Activated CD8-positive, alpha-beta T cell treated with anti-CD3 and anti-CD28 coated beads, Interleukin-2, amount 10 ng/mL, durations not matched to agents 7 days and 5 days (primary cell): ENCODE data around the gene PPOX. TPM values are rescaled to one million over a fixed set of nuclear protein-coding genes. Genes with fewer than 3 reads are reported as not detected.
A peak's percentile ranks its signal among the peaks of the same experiment; 100 is the strongest.

Experiments
- ATAC-seq: fragments of 150-1000 bp; cut with Tn5 transposase; one replicate; pipeline ENCODE4 v1.10.0; 2021; ENCODE audit warnings: moderate library complexity
- CTCF ChIA-PET: fragments of 350-600 bp; sonication (Branson Sonifier 250); formaldehyde crosslinking; loops from one replicate; lab custom pipeline; 2021; ENCODE audit warnings: antibody characterized with exemption; lab: Charles Lee
- POLR2A ChIA-PET: fragments of 350-600 bp; sonication (Branson Sonifier 250); formaldehyde crosslinking; loops from one replicate; lab custom pipeline; 2021; ENCODE audit warnings: antibody characterized with exemption; lab: Charles Lee
- DNase-seq: peaks from one replicate; pipeline ENCODE4 v3.0.0-alpha.2; 2020
- H3K27ac Mint-ChIP-seq: one replicate; pipeline ENCODE4 v1.8.0; 2021; ENCODE audit warnings: mild to moderate bottlenecking, mixed read lengths
- H3K27me3 Mint-ChIP-seq: one replicate; pipeline ENCODE4 v1.8.0; 2021; ENCODE audit warnings: low read depth, mixed read lengths
- H3K36me3 Mint-ChIP-seq: one replicate; pipeline ENCODE4 v1.8.0; 2021; ENCODE audit warnings: low read depth, mixed read lengths
- H3K4me1 Mint-ChIP-seq: one replicate; pipeline ENCODE4 v1.8.0; 2021; ENCODE audit warnings: low read depth, mixed read lengths
- H3K4me3 Mint-ChIP-seq: one replicate; pipeline ENCODE4 v1.8.0; 2021; ENCODE audit warnings: mild to moderate bottlenecking, mixed read lengths
- H3K9me3 Mint-ChIP-seq: one replicate; pipeline ENCODE4 v1.8.0; 2022; ENCODE audit warnings: mixed read lengths; ENCODE audit not compliant: insufficient read depth
- total RNA-seq, 2 experiments: library from RNA; stranded (reverse); gene quantifications; one replicate each; pipeline ENCODE4 v1.2.3, GENCODE V29; 2021

Gene PPOX
- total RNA-seq, 2 experiments from 2014 or later: 37.7 to 38.5 TPM

- DNase-seq (peak; percentile 84), ATAC-seq (peak; percentile 89)
- no peaks in the 10 kb centered on the region for H3K9me3 Mint-ChIP-seq
- H3K4me1 Mint-ChIP-seq: peaks cover 48% of the 10 kb centered on the region
- ChIA-PET CTCF (interaction anchor here (0.7 to 18.1 kb wide), 12 partner anchors 8 to 173 kb away, joined by 3 to 331 read pairs (median 8); partner anchors contain the start of genes APOA2, FCER1G, NDUFS2 and PPOX), POLR2A (interaction anchor here (1.0 to 3.2 kb wide), 2 partner anchors 8 to 96 kb away, joined by 3 to 24 read pairs; partner anchors contain the start of gene NDUFS2)
- no peak overlapping the region for H3K4me3 Mint-ChIP-seq
- H3K27ac Mint-ChIP-seq: peak overlapping the region; percentile 57
- peaks cover 73% of the 10 kb centered on the region for H3K36me3 Mint-ChIP-seq
- no peaks in the 10 kb centered on the region for H3K27me3 Mint-ChIP-seq
Observed at GRCh38 chr1:161209790-161210409, 43.7 kb downstream of the PPOX start.

- peaks cover 57% of the 10 kb centered on the region for H3K4me1 Mint-ChIP-seq
- no peaks in the 10 kb centered on the region for H3K9me3 Mint-ChIP-seq
- no peaks in the 10 kb centered on the region for H3K27me3 Mint-ChIP-seq
- ATAC-seq (no peak), DNase-seq (no peak)
- ChIA-PET POLR2A (no interaction called here), CTCF (interaction anchor here (3.1 to 17.9 kb wide), 2 partner anchors 9 to 12 kb away, joined by 48 to 331 read pairs; partner anchors contain the start of genes ADAMTS4, NDUFS2 and TOMM40L)
- no peak overlapping the region for H3K4me3 Mint-ChIP-seq
- H3K27ac Mint-ChIP-seq: peak overlapping the region; percentile 8
- H3K36me3 Mint-ChIP-seq: peaks cover 49% of the 10 kb centered on the region
Observed at GRCh38 chr1:161214369-161214768, 48.1 kb downstream of the PPOX start.

- ChIA-PET CTCF (interaction anchor here (1.0 to 17.9 kb wide), 4 partner anchors 10 to 167 kb away, joined by 3 to 331 read pairs (median 29); partner anchors contain the start of genes ADAMTS4, NDUFS2 and TOMM40L), POLR2A (interaction anchor here (1.0 to 3.1 kb wide), 3 partner anchors 11 to 39 kb away, joined by 3 to 16 read pairs (median 7); partner anchors contain the start of genes NDUFS2 and TOMM40L)
- peaks cover 50% of the 10 kb centered on the region for H3K4me1 Mint-ChIP-seq
- H3K9me3 Mint-ChIP-seq: no peaks in the 10 kb centered on the region
- H3K27ac Mint-ChIP-seq: peak within 1 kb of the TSS; percentile 84
- ATAC-seq (peak; percentile 37), DNase-seq (no peak)
- peak within 1 kb of the TSS; percentile 70 for H3K4me3 Mint-ChIP-seq
- H3K27me3 Mint-ChIP-seq: no peaks in the 10 kb centered on the region
- H3K36me3 Mint-ChIP-seq: peaks cover 42% of the 10 kb centered on the region
Observed at GRCh38 chr1:161215076-161215475, 48.9 kb downstream of the PPOX start, which contains the start of gene FCER1G. FCER1G (plus strand) TSS chr1:161215295; CDS start chr1:161215322, 27 bp downstream.

GRCh38 chr1:161216945-161217712, 50.9 kb downstream of the PPOX start:
- no peaks in the 10 kb centered on the region for H3K27me3 Mint-ChIP-seq
- peak overlapping the region; percentile 55 for H3K4me3 Mint-ChIP-seq
- ATAC-seq (peak; percentile 33), DNase-seq (no peak)
- CTCF ChIA-PET: interaction anchor here (0.8 to 17.9 kb wide), 8 partner anchors 9 to 165 kb away, joined by 3 to 331 read pairs (median 8); partner anchors contain the start of genes ADAMTS4, NDUFS2, PPOX and SDHC
- POLR2A ChIA-PET: interaction anchor here (1.3 to 3.1 kb wide), 4 partner anchors 9 to 51 kb away, joined by 4 to 16 read pairs (median 6); partner anchors contain the start of genes NDUFS2, PPOX and TOMM40L
- peaks cover 28% of the 10 kb centered on the region for H3K36me3 Mint-ChIP-seq
- H3K27ac Mint-ChIP-seq: peak overlapping the region; percentile 77
- H3K9me3 Mint-ChIP-seq: no peaks in the 10 kb centered on the region
- H3K4me1 Mint-ChIP-seq: peaks cover 52% of the 10 kb centered on the region

- Mint-ChIP-seq H3K36me3 (peaks cover 24% of the 10 kb centered on the region), H3K9me3 (no peaks in the 10 kb centered on the region), H3K4me1 (peaks cover 52% of the 10 kb centered on the region), H3K27me3 (no peaks in the 10 kb centered on the region), H3K4me3 (no peak overlapping the region), H3K27ac (peak overlapping the region; percentile 77)
- ChIA-PET CTCF (interaction anchor here (0.8 to 17.9 kb wide), 4 partner anchors 13 to 164 kb away, joined by 3 to 331 read pairs (median 18); partner anchors contain the start of genes ADAMTS4, NDUFS2 and PPOX), POLR2A (interaction anchor here (0.5 to 3.1 kb wide), 4 partner anchors 16 to 52 kb away, joined by 3 to 16 read pairs (median 6); partner anchors contain the start of genes NDUFS2 and PPOX)
- DNase-seq (no peak), ATAC-seq (peak; percentile 6)
Observed at GRCh38 chr1:161217831-161218230, 51.6 kb downstream of the PPOX start.

GRCh38 chr1:161218301-161219077, 52.3 kb downstream of the PPOX start:
- no peaks in the 10 kb centered on the region for H3K27me3 Mint-ChIP-seq
- H3K27ac Mint-ChIP-seq: peak overlapping the region; percentile 77
- peaks cover 52% of the 10 kb centered on the region for H3K4me1 Mint-ChIP-seq
- DNase-seq (no peak), ATAC-seq (no peak)
- no peaks in the 10 kb centered on the region for H3K9me3 Mint-ChIP-seq
- POLR2A ChIA-PET: interaction anchor here (1.5 to 1.9 kb wide), 2 partner anchors 17 to 53 kb away, joined by 4 to 7 read pairs; partner anchors contain the start of genes NDUFS2 and PPOX
- CTCF ChIA-PET: interaction anchor here (1.3 to 17.9 kb wide), 6 partner anchors 10 to 164 kb away, joined by 5 to 331 read pairs (median 10); partner anchors contain the start of genes ADAMTS4, NDUFS2 and PPOX
- H3K4me3 Mint-ChIP-seq: no peak overlapping the region
- peaks cover 19% of the 10 kb centered on the region for H3K36me3 Mint-ChIP-seq

GRCh38 chr1:161219078-161219892, 53.1 kb downstream of the PPOX start:
- no peak for ATAC-seq
- no peak for DNase-seq
- Mint-ChIP-seq H3K4me3 (no peak overlapping the region), H3K4me1 (peaks cover 48% of the 10 kb centered on the region), H3K27ac (no peak overlapping the region), H3K27me3 (no peaks in the 10 kb centered on the region), H3K36me3 (peaks cover 11% of the 10 kb centered on the region), H3K9me3 (no peaks in the 10 kb centered on the region)
- ChIA-PET POLR2A (interaction anchor here (1.9 kb wide), 1 partner anchor 18 kb away, joined by 7 read pairs; the partner anchor contains the start of gene NDUFS2), CTCF (interaction anchor here (0.8 to 17.9 kb wide), 9 partner anchors 9 to 163 kb away, joined by 3 to 331 read pairs (median 6); partner anchors contain the start of genes ADAMTS4, NDUFS2, PPOX and SDHC)

- peaks cover 44% of the 10 kb centered on the region for H3K4me1 Mint-ChIP-seq
- H3K27me3 Mint-ChIP-seq: no peaks in the 10 kb centered on the region
- CTCF ChIA-PET: interaction anchor here (0.8 to 17.9 kb wide), 9 partner anchors 9 to 162 kb away, joined by 3 to 331 read pairs (median 6); partner anchors contain the start of genes ADAMTS4, NDUFS2, PPOX and SDHC
- ATAC-seq (no peak), DNase-seq (no peak)
- H3K27ac Mint-ChIP-seq: no peak overlapping the region
- peaks cover 5% of the 10 kb centered on the region for H3K36me3 Mint-ChIP-seq
- H3K9me3 Mint-ChIP-seq: no peaks in the 10 kb centered on the region
- no peak overlapping the region for H3K4me3 Mint-ChIP-seq
- POLR2A ChIA-PET: interaction anchor here (1.9 kb wide), 1 partner anchor 18 kb away, joined by 7 read pairs; the partner anchor contains the start of gene NDUFS2
Observed at GRCh38 chr1:161220002-161220401, 53.8 kb downstream of the PPOX start.
